NCI-H446 (cell line): ENCODE measurements around the gene CD248.
"Not testable (repeated sequence)": the region's sequence is repeated elsewhere in the genome, so short reads cannot be mapped to it uniquely, and the experiment has no call there.

ENCODE experiments used
- DNase-seq, 2 experiments: peaks; one replicate each; lab custom pipeline; 2025; lab: John Stamatoyannopoulos, UW

The CD248 gene

DNA sequence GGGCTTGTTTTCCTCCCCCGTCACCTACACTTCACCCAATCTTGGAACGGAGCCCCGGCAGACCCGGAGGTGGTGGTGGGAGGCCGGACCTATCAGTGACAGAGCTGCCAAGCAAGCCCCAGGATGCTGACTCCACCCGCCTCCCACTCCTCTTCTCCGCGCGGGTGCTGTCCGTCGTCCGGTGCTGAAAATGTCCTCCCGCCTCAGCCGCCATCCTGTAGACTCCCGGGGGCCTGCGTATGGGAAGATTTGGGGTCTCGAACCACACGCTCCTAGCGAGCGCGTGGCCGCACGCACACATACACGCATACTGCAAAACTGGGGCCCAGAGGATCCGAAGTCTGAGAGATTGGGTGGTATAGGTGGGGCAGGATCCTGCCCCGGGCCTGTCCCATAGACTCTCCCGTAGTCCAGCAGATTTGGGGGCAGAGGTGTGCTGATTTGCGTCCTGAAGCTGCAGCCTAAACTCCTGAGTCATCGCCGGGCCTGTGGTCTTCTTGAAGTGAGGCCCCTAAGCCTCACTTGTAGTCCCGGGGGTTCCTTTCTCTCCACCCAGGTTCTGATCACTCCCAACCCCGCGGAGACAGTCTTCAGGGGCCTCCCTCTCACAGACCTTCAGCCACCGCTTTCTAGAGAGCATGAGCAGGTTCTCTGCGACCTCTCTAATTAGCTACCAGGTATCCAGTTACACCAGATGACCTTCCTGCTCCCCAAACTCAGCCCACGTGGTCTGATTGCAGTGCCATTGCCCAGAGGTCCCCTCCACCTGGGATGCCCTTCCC is 27.1 kb downstream of the CD248 start:
- DNase-seq = peak in 1 of 2 experiments; percentile 67

DNA sequence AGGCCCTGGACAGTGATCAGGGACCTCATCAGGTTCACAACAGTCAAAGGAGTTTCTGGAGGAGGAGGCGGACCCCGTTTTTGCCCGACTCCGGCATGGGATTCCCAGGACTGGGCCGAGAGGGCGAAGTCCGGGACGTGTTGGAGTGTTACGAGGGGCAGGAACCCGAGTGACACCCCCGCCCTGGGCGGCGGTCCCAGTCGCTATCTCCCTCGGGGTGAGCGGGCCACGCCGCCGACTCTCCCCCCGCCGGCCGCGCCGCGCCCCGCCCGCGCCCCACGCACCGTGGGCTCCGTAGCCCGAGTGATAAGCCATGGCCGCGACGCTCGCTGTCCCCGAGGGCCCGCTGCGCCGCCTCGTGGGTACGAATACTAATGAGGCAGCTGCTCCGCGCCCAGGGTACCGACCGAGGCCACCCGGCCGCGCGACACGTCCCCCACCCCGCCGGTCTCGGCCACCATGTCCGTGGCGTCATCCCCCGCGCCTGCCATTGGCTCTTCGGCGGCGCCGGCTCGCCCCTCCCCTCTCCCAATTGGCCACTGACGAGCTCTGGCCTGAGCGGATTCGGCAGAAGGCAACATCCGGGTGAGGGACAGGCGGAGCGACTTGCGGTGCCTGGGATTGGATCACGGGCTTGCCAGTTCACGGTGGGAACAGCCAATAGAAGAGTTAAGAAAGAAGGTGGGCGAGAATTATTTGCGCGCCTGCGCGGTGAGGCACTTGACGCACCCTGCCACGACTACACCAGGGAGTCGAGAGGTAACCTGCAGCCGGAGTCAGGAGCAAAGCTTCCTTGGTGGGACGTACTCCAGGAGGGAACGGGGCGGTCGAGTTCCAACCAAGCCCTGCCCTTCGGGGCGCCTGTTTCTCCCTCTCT is 27.9 kb downstream of the CD248 start, which contains the start of gene YIF1A:
YIF1A (minus strand) TSS at position 473 of the 877 bp plus-strand sequence; CDS start at position 315, 158 bp downstream.
- peak; percentile 98 to 99 for DNase-seq

DNA sequence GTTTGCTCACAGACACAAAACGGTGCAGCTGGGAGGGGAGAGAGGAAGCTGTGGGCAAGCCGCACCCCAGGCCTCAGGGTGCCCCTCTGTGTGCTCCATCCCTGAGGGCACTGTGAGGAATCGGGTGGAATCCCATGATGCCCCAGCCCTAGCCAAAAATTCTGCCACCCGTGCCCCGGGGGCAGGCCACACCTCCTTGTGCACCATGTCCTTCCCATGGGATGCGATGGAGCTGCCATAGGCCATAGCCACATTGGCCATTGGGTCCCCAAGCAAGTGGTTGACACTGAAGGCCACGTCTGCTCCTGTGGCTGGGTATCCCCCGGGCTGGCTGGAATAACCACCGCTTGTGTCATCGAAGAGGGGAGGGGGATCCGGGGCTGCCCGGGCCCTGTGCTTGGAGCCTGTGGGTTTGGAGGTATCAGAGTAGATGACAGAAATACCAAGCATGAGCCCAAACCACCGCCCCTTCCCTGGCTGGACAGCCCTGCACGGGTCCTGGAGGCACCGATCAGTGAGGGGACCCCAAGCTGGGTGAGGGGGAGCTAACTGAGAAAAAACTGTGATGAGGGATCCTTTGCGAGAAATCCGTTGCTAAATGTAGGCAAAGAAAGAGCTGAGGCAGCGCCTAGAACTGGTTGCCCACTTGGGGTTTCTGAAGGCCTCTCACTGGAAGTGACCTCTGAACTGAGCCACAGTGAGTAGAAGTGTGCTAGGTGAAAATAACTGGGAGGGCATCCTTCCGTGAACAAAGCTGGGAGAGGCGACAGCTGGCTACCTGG is 28.8 kb downstream of the CD248 start:
- no peak for DNase-seq

DNA sequence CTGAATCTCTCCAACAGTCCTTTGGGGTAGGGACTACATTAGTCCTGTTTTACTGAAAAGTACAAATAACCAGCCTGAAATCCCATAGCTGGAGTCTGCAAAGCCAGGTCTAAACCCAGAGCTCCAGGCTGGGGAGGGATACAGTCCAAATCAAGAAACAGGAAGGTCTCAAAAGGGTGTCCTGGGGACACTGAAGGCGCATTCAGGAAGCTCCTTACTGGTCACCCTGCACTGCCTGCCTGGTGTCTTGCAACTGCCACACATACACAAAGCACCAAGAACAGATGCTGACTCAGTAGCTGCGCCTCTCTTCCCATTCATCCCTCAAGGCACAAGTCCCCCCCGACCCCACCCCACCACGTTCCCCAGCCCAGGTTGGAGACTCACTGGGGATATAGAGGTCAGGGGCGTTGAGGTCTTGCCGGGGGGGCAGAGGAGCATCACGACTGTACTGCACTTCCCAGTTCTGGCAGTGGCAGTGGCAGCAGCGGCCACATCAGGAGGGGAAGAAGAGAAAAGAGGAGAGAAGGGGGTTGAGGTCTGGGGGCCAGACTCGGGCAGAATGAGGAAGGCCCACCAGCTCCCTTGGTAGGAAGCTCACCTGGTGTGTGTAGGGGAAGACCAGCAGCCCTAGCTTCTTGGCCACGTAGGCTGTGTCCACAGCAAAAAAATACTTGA is 29.5 kb downstream of the CD248 start:
- DNase-seq = no peak

DNA sequence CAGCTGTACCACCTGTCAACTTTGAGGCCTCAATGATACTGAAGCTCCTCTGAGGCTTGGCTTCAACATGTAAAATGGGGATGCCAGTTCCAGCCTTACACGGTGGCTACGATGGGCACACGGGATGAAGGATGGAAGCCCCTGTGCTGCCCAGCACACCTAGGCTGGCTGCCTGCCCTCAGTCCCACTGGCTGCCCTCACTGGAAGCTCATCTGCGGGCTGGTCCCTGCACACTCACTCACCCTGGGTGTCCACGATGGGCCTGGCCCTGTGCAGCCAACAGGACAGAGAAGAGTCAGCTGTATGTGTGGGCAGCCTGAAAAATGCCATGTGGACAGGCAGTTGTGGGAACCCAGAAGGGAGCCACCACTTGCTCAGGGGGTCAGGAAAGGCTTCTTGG is 30.1 kb downstream of the CD248 start:
- no peak for DNase-seq

DNA sequence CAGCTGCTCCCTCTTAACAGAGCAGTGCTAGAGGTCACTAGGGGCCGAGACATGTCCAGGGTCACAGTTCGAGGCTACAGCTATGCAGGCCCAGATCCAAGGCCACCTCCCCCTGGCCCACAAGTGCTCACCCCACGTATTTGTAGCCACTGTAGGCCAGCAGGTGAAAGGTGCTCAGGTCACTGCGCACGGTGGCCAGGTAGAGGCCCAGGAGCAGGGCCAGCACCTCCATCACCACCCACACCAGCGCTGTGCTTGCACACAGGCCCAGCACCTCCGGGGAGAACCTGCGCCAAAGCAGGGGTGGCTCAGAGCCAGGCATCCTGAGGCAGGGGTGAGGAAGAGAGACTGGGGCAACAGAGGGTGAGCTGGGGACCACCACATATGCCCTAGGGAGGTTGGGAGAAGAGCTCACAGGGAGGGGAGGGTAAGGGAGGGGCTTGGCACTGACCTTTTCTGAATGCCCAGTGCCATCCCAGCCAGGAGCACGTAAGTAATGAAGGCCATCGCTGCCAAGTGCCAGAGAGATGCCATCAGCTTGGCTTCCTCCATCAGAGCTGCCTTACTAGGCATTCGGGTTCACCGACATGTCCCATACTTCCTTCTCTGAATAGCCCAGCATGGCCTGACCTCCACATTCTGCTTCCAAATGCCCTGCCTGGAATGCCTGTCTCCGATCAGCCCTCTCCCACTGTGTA is 31.4 kb downstream of the CD248 start:
- no peak for DNase-seq

DNA sequence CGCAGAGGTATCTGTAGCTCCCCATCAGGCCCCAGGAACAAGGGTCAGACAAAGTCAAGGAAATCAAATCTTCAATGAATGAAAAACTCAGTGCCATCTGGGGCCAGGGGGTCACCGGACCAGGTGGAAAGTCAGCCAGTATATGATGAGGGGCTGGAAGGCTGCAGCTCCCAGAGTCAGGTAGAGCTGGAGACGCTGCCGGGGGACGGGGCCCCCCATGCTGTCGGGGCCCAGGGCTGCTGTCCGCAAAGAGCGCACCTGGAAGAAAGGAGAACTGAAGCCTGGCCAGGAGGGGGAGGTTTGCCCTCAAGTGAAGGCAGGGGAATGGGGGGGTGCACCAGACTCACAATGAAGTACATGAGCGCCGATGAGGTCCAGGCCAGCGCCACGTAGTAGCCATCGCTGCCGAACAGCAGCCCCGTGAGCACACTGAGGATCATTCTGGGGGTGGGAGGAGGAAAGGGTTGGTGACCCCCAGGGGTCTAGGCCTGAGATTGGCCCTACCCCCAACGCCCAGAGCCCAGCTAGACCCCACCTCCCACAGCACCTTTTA is 32.2 kb downstream of the CD248 start:
- DNase-seq = no peak

DNA sequence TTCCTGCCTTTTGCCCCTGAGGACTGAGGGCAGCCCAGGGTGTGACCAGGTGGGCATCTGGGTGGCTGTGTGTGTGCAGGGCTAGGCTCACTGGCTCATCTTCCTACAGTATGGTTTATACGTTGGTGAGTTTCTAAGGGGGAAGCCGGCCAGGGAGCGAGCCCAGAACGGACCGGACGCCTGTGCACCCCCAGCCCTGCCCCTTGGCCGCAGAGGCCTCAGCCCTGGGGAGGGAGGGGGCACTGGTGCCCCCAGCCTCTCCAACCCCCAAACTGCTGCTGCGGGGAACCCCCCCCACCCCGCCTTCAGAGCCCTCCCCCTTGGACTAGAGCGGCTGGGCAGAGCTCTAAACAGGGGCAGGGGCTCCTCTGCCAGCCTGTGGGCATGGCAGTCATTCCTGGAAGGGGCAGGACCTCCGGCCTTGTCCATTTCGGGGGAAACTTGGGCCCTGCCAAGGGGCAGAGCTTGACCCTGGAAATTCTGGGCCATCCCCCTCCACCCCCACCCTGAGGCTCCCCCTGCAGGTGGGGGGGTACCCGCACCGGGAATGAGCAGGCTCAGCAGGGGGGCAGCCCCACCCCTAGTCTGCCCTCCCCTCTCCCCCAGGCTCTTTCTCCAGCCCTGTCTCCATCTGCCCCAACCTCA is 33.3 kb downstream of the CD248 start:
- no peak for DNase-seq

DNA sequence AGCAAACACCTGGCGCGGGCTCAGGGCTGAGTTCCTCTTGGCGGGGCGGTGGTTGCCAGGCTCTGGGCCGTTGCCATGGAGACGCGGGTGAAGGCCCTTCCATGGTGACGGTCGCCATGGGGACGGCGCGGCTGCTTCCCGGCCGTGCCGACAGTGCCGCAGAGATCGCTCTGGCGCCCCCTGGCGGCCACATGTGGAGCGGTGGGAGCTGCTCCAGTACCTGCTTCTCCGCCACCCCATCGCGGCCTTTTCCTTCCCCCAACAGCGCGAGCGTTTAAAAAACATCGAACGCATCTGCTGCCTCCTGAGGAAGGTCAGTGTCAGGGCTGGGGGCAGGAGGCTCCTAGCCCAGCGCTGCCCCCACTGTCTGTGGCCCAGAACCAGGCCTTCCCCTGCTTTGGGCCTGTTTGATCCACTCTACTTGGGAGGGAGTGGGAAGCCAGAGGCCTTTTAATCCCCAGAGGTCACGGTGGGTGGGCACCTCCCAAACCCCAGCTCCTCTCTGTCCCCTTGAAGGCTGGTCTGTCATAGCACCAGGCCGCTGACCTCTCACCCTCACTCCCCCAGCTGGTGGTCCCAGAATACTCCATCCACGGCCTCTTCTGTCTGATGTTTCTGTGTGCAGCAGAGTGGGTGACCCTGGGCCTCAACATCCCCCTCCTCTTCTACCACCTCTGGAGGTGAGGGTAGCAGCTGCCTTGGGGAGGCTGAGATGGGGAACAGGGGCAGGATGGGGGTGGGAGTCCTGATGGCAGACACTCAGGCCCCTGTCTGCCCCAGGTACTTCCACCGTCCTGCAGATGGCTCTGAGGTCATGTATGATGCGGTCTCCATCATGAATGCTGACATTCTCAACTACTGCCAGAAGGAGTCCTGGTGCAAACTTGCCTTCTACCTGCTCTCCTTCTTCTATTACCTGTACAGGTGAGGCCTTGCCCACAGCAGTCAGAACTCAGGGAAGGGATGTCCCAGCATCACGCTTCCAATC is 34.1 kb downstream of the CD248 start:
- DNase-seq = peak; percentile 91 to 99

DNA sequence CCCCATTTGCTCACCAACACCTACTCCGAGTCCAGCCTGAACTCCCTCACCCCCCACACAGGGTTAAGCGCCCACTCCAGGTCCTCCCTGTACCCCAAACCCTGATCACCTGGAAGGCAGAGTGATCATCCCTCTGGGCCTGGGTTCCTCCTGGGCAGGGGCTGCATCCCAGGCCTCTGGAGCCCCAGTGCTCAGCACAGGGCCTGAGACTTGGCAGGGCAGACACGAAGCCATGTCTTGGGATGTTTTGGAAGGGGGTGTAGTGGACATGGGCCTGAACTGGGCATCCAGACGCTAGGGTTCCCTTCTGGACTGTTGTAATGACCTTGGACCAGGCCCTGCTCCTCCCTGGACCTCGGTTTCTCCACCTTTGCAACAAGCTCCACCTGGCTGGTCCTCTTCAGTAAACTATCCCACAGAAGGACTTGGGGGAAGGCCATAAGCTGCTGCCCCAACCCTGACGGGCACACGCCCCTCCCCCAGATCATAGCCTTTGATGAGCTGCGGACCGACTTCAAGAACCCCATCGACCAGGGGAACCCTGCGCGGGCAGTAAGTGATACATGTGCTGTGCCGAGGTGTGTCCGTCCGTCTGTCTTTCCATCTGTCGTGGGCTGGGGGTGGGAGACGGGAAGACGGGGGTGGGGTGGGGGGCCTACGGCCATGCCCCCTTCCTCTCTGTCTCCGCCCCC is 34.9 kb downstream of the CD248 start:
- no peak for DNase-seq

DNA sequence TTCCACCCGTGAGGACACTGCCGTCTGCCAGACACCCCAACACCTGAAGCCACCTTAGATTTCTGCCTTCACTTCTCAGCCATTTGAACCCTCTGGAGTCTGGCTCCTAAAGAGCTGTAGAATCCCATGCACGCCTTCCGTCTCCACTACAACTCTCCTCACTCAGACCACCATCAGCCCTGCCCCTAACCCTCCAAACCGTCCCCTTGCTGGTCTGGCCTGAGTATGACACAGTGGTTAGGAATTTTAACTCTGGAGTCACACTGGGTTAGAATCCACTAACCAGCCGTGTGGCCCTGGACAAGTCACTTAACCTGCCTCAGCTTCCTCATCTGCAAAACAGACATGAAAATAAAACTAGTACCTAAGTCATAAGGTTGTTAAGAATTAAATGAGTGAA is 35.8 kb downstream of the CD248 start:
- no peak for DNase-seq

DNA sequence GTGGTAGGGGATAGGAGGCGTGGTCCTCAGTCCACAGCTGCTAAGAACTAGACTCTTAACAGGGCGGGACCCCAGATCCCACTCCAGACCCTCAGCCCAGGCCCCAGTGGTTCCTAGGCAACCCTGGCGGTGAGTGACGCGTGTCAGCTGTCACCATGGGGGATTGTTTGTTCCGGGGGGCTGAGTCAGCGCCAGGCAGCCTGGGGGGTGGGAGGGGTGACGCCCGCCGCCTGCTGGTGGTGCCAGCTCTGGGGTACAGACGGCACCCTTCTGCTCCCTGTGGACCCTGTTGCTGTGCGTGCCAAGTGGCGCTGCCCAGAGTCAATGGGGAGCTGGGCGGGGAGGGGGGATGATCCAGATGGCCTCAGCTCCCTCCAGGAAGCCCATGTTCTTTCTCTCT is 36.4 kb downstream of the CD248 start:
- DNase-seq = peak; percentile 44 to 69

DNA sequence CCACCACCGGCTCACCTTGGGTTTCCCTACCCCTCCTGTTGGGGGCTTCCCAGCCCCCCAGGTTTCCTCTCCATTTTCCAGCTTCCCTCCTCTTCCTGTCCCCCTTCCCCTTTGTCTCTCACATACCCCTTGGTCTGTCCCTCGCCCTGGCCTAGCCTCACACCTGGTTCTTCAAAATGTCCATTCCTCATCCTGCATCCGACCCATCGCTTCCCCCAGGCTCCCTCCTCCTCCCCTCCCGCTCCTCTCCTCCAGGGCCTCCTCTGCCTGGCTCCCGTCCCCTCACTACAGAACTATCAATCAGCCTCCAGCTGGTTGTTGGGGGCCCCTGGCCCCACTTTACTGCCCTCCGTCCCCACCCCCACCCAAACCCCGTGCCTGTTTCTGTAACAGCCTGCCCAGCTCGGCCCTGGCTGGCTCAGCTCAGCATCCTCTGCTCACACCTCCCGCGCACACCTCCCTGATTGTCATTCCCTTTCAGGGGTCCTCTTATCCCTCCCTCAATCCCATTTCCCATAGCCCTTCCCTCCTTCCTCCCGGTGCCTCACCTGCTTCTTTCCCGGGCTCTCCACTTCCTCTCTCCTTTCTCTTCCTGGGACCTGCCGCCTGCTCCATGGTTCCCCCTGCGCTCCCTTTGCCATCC is 37.6 kb downstream of the CD248 start:
- no peak for DNase-seq

DNA sequence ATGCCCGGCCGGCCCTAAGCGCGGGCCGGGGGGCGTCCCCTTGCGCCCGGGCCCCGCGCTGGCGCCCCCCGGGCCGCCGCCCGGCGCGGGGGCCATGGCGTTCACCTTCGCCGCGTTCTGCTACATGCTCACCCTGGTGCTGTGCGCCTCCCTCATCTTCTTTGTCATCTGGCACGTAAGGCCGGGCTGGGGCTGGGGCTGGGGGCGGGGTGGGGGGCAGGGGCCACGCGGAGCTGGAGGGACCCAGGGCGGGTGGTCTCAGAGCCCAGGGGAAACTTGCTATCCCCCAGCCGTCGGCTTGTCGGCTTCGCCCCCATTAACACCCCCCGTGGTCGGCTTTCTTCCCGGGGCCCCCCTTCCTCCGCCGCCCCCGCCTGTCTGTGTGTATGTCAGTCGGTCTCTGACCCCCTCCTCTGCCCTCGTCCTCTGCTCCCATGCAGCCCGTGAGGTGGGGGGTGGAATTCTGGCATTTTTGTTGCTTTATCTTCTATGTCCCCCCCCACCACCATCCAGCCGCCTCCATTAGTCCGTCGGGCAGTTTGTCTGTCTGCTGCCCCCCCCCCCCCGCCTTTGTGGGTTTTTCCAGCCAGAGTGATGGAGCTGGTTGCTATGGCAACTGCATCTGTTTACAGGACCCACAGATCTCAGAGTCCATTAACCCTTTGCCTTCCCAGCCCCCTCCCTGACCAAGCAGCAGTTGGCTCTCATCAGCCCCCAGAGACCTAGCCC is 38.3 kb downstream of the CD248 start:
- peak in 1 of 2 experiments; percentile 38 for DNase-seq

DNA sequence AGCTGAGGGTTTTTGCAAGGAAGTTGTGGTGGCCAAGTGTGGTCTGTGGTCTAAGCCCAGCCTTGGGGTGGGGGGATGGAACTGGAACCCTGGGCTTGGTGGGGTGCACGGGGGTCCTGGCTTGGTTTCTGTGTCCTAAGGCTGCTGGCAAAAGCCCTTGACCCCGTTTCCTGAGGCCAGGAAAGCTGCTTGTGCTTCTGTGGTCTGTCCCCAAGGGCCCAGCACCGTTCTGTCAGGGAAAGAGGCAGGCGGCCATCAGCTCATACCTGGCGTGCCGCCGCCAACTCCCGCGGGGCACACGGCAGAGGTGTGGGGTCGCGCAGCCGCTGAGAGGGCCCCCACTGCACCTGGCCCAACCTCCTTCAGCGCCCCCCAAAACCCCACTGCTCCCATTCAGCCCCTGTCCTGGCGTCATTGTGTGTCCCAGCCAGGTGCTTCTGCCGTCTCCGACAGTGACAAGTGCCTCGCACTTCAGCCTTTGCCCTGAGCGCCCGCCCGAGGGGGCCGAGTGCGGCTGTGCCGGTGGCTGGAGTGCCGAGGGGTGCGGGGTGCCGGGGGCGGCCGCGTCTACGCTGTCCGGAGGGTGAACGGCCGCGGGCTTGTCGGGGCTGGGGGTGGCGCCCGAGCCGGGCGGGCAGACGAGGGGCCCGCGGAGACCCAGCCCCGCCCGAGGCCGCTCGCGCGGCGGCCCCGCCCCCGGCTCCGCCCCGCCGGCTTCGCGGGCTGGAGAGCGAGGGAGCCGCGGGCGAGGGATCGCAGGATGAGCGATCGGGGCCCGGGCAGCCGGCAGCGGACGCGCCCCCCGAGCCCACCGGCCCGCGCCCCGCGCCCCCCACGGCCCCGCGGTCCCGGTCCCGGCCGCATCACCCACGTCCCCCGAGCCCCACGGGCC is 39.1 kb downstream of the CD248 start, which contains the start of gene CNIH2:
CNIH2 (plus strand) TSS at position 705 of the 892 bp plus-strand sequence. CDS start 282 bp downstream, outside the sequence.
- peak in 1 of 2 experiments; percentile 60 for DNase-seq

DNA sequence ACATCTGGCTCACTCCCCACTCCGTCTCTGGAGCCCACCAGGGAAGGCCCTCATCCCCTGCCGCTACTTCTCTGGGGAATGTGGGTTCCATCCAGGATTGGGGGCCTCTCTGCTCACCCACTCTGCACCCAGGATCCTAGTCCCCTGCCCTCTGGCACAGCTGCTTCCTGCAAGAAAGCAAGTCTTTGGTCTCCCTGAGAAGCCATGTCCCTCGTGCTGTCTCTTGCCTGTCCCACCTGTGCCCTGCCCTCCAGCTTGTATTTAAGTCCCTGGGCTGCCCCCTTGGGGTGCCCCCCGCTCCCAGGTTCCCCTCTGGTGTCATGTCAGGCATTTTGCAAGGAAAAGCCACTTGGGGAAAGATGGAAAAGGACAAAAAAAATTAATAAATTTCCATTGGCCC is 39.8 kb downstream of the CD248 start:
- not testable (repeated sequence) for DNase-seq
